Measurements from ENCODE around the gene ELANE.

- TF ChIP-seq, protein P1, sequence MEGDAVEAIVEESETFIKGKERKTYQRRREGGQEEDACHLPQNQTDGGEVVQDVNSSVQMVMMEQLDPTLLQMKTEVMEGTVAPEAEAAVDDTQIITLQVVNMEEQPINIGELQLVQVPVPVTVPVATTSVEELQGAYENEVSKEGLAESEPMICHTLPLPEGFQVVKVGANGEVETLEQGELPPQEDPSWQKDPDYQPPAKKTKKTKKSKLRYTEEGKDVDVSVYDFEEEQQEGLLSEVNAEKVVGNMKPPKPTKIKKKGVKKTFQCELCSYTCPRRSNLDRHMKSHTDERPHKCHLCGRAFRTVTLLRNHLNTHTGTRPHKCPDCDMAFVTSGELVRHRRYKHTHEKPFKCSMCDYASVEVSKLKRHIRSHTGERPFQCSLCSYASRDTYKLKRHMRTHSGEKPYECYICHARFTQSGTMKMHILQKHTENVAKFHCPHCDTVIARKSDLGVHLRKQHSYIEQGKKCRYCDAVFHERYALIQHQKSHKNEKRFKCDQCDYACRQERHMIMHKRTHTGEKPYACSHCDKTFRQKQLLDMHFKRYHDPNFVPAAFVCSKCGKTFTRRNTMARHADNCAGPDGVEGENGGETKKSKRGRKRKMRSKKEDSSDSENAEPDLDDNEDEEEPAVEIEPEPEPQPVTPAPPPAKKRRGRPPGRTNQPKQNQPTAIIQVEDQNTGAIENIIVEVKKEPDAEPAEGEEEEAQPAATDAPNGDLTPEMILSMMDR (IDR thresholded peaks at IDR 0.05): no peak
- no peak for TF ChIP-seq POLR2A (IDR thresholded peaks at IDR 0.05)
These were observed 27.8 kb downstream of the ELANE start for GRCh38 chr19:879711-880438.

All from thyroid gland (tissue), 4 donors.